Measurements from ENCODE around the gene SMARCC2.

GRCh38 chr12:56161690-56162351, 27.5 kb downstream of the SMARCC2 start:
- no peak for TF ChIP-seq CTCF (IDR thresholded peaks at IDR 0.05)
- TF ChIP-seq POLR2A (IDR thresholded peaks at IDR 0.05), result no peak
- TF ChIP-seq EP300 (IDR thresholded peaks at IDR 0.05), result no peak
- TF ChIP-seq POLR2AphosphoS5 (IDR thresholded peaks at IDR 0.05), result no peak
